ENCODE results near the gene GPR162.
"Not testable (repeated sequence)": the region's sequence is repeated elsewhere in the genome, so short reads cannot be mapped to it uniquely, and the experiment has no call there.

Gene GPR162

GRCh38 chr12:6858799-6859198 is 37.2 kb downstream of the GPR162 start:
- Histone ChIP-seq H3K4me3 (no peak overlapping the region), H3K27ac (no peak overlapping the region)
- no peak for DNase-seq (ENCODE audit: low spot score)
- no peak for TF ChIP-seq CTCF (IDR thresholded peaks at IDR 0.05)

GRCh38 chr12:6860116-6860515 is 38.5 kb downstream of the GPR162 start:
- TF ChIP-seq CTCF (IDR thresholded peaks at IDR 0.05) = no peak
- DNase-seq (ENCODE audit: low spot score) = no peak
- Histone ChIP-seq H3K4me3 (no peak overlapping the region), H3K27ac (no peak overlapping the region)

GRCh38 chr12:6860942-6861341 is 39.3 kb downstream of the GPR162 start:
- no peak for TF ChIP-seq CTCF (IDR thresholded peaks at IDR 0.05)
- DNase-seq (ENCODE audit: low spot score) = no peak
- Histone ChIP-seq H3K27ac (no peak overlapping the region), H3K4me3 (no peak overlapping the region)

GRCh38 chr12:6861391-6861790 is 39.8 kb downstream of the GPR162 start:
- DNase-seq (ENCODE audit: low spot score) = no peak
- no peak overlapping the region for H3K4me3 ChIP-seq
- TF ChIP-seq CTCF (IDR thresholded peaks at IDR 0.05) = no peak
- no peak overlapping the region for H3K27ac ChIP-seq

GRCh38 chr12:6863033-6863432 is 41.4 kb downstream of the GPR162 start:
- TF ChIP-seq CTCF (IDR thresholded peaks at IDR 0.05) = no peak
- no peak for DNase-seq (ENCODE audit: low spot score)
- Histone ChIP-seq H3K4me3 (no peak overlapping the region), H3K27ac (no peak overlapping the region)

- no peak for DNase-seq (ENCODE audit: low spot score)
- Histone ChIP-seq H3K27ac (no peak overlapping the region), H3K4me3 (no peak overlapping the region)
- TF ChIP-seq CTCF (IDR thresholded peaks at IDR 0.05) = no peak
Observed at GRCh38 chr12:6863586-6864321, 42.1 kb downstream of the GPR162 start.

- not testable (repeated sequence) for H3K27ac ChIP-seq; DNase-seq (ENCODE audit: low spot score); H3K4me3 ChIP-seq
Observed at GRCh38 chr12:6865307-6865706, 43.7 kb downstream of the GPR162 start.

Data from coronary artery (tissue), 2 donors.